ENCODE measurements around the gene NR5A1. TPM values are rescaled to one million over a fixed set of nuclear protein-coding genes. Genes with fewer than 3 reads are reported as not detected.

The NR5A1 gene
- total RNA-seq, 4 donors from 2014 or later: not detected

DNA sequence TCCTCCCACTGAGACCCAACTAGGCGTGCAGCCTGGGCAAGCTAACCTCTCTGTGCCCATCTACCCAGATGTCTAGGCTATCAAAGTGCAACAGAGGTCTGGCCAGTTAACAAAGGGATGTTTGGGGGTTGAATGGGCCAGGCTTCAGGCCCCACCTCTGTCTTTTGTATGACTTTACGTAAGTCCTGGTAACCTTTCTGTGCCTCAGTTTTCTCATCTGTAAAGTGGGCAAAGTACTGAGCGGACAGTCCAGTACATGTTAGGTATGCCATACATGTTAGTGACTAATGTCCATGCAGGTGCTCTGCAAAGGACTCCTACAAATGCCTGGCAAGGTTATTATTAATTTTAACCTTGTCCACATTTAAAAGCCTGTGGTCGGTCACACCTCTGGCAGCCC lies 14.0 kb downstream of the NR5A1 start:
- Histone ChIP-seq H3K4me1 (no peaks in the 10 kb centered on the region), H3K27ac (no peak overlapping the region), H3K36me3 (no peaks in the 10 kb centered on the region), H3K27me3 (peaks cover 89% of the 10 kb centered on the region), H3K4me3 (no peak overlapping the region), H3K9me3 (no peaks in the 10 kb centered on the region)
- WGBS, 2 donors (ENCODE audit: low coverage in 1 of 2): 58 to 83% methylated on average over 2 to 3 of the region's 4 CpGs
- no peak for ATAC-seq
- TF ChIP-seq EP300 (IDR thresholded peaks at IDR 0.05) (no peak), POLR2AphosphoS5 (IDR thresholded peaks at IDR 0.05) (no peak), POLR2A (IDR thresholded peaks at IDR 0.05) (no peak)
- TF ChIP-seq, protein P1, sequence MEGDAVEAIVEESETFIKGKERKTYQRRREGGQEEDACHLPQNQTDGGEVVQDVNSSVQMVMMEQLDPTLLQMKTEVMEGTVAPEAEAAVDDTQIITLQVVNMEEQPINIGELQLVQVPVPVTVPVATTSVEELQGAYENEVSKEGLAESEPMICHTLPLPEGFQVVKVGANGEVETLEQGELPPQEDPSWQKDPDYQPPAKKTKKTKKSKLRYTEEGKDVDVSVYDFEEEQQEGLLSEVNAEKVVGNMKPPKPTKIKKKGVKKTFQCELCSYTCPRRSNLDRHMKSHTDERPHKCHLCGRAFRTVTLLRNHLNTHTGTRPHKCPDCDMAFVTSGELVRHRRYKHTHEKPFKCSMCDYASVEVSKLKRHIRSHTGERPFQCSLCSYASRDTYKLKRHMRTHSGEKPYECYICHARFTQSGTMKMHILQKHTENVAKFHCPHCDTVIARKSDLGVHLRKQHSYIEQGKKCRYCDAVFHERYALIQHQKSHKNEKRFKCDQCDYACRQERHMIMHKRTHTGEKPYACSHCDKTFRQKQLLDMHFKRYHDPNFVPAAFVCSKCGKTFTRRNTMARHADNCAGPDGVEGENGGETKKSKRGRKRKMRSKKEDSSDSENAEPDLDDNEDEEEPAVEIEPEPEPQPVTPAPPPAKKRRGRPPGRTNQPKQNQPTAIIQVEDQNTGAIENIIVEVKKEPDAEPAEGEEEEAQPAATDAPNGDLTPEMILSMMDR (IDR thresholded peaks at IDR 0.05): no peak

DNA sequence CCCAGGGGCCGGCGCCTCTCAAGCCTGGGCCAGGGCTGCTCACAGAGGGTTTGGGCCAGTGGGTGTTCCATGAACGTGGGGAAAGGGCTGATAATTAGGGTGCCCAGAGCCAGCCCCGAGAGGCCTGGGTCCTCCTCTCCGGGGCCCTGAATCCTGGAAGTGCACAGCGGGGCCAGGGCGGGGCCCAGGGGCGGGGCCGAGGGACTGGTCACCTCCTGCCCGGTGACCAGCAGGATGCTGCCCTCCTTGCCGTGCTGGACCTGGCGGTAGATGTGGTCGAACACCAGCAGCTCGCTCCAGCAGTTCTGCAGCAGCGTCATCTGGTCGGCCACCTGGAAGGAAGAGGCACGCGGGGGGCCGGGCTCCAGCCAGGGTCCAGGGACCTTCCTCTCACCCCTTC lies 14.4 kb downstream of the NR5A1 start:
- TF ChIP-seq, protein P1 (IDR thresholded peaks at IDR 0.05): no peak
- TF ChIP-seq POLR2AphosphoS5 (IDR thresholded peaks at IDR 0.05) (no peak), POLR2A (IDR thresholded peaks at IDR 0.05) (no peak), EP300 (IDR thresholded peaks at IDR 0.05) (no peak)
- H3K9me3 ChIP-seq: no peaks in the 10 kb centered on the region
- H3K4me1 ChIP-seq: no peaks in the 10 kb centered on the region
- H3K27me3 ChIP-seq: peaks cover 90% of the 10 kb centered on the region
- H3K4me3 ChIP-seq: no peak overlapping the region
- 70% methylated on average over 3 of the region's 19 CpGs; no CpG with 5 or more reads in 1 of the 2 donors for WGBS, 2 donors (ENCODE audit: low coverage in 1 of 2)
- no peak overlapping the region for H3K27ac ChIP-seq
- no peak for ATAC-seq
- no peaks in the 10 kb centered on the region for H3K36me3 ChIP-seq

DNA sequence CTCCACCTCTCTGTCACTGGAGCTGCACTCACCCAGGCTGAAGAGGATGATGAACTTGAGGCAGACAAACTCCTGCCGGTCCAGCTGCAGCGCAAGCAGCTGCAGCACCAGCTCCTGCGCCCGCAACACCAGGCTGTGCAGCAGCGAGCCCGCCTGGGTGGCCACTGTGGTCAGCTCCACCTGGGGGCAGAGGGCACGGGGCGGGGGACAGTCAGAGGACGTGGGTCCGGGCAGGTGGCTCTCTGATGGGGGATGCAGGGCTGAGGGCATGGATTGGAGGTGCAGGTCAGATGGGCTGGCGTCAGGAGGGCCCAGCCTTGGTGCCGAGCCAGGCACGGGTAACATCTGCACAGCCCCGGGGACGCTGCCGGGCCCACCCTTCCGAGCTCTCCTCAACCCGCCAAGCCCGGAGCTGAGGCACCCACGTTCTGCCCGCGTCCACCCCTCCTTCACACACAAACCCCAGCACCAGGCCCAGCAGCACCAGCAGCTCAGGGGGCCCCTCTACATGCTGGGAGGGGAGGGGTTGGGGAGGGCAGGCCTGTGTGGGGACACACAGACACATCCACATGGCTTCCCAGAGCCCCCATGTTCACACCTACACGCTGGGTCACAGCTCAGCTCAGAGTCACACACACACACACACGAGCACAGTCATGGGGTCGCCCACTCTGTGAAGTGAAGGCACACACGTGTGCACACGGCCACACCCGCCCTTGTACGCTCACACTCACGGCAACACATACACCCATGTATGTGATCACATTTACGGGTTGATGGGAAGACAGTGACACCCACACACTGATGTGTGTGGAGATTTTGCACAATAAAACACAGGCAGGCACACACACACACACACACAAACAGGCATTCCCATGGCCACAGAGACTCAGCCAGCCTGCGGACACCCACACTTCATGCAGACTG lies 15.9 kb downstream of the NR5A1 start:
- no peak for TF ChIP-seq EP300 (IDR thresholded peaks at IDR 0.05)
- no peak for TF ChIP-seq POLR2AphosphoS5 (IDR thresholded peaks at IDR 0.05)
- TF ChIP-seq, protein P1 (IDR thresholded peaks at IDR 0.05): no peak
- no peak for TF ChIP-seq POLR2A (IDR thresholded peaks at IDR 0.05)
- Histone ChIP-seq H3K27me3 (peaks cover 96% of the 10 kb centered on the region), H3K27ac (no peak overlapping the region), H3K4me3 (no peak overlapping the region), H3K4me1 (no peaks in the 10 kb centered on the region), H3K36me3 (no peaks in the 10 kb centered on the region), H3K9me3 (no peaks in the 10 kb centered on the region)
- WGBS, 2 donors (ENCODE audit: low coverage in 1 of 2): 80 to 83% methylated on average over 3 to 4 of the region's 32 CpGs
- ATAC-seq: no peak

DNA sequence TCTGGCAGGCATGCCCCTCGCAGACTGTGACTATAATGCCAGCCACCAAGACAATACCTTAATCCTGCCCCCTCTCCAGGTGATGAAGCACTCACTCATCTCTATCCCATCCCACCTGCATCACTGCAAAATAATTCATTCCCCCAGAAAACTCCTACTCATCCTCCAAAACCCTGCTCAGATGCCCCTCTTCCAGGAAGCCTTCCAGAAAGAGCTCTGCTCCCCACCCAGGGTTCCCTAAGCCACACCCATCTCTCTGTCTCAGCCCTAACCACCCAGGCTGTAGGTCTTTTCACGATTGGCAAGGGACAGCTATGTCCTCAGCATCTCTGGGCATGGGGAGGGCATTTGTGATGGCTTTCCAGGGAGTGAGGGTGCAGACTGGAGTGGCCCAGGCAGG lies 17.2 kb downstream of the NR5A1 start:
- no peak overlapping the region for H3K27ac ChIP-seq
- no peak for TF ChIP-seq EP300 (IDR thresholded peaks at IDR 0.05)
- TF ChIP-seq, protein P1 (IDR thresholded peaks at IDR 0.05): no peak
- no peak for TF ChIP-seq POLR2A (IDR thresholded peaks at IDR 0.05)
- TF ChIP-seq POLR2AphosphoS5 (IDR thresholded peaks at IDR 0.05): no peak
- peaks cover 96% of the 10 kb centered on the region for H3K27me3 ChIP-seq
- no peaks in the 10 kb centered on the region for H3K9me3 ChIP-seq
- H3K4me3 ChIP-seq: no peak overlapping the region
- no CpG with 5 or more reads among the region's 2 CpGs for WGBS, 2 donors (ENCODE audit: low coverage in 1 of 2)
- H3K4me1 ChIP-seq: no peaks in the 10 kb centered on the region
- no peak for ATAC-seq
- H3K36me3 ChIP-seq: no peaks in the 10 kb centered on the region

DNA sequence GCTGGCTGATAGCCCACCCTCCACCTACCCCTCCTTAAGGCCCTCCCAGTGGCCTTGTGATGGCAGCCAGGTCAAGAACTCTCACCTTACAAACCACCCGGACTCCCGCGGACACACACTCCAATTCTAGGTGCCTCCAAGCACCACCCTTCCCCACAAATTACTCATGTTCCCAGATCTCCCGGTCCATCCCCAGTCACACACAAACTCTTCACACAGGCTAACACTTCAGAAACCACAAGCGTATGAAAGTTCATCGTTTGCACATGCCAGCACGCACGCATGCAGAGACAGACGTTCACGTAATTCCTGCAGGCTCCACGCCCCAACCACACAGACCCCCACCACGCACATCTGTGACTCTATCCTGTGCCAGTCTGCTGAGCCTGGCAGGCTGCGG lies 18.0 kb downstream of the NR5A1 start:
- Histone ChIP-seq H3K27me3 (peaks cover 93% of the 10 kb centered on the region), H3K36me3 (no peaks in the 10 kb centered on the region), H3K9me3 (no peaks in the 10 kb centered on the region), H3K4me3 (no peak overlapping the region), H3K27ac (no peak overlapping the region), H3K4me1 (no peaks in the 10 kb centered on the region)
- no peak for ATAC-seq
- WGBS, 2 donors (ENCODE audit: low coverage in 1 of 2): 66% methylated on average over 5 of the region's 13 CpGs; no CpG with 5 or more reads in 1 of the 2 donors
- TF ChIP-seq POLR2AphosphoS5 (IDR thresholded peaks at IDR 0.05) (no peak), POLR2A (IDR thresholded peaks at IDR 0.05) (no peak), EP300 (IDR thresholded peaks at IDR 0.05) (no peak)
- TF ChIP-seq, protein P1 (IDR thresholded peaks at IDR 0.05): no peak

All from gastroesophageal sphincter (tissue), 4 donors.